ENCODE measurements around the gene CUEDC1. TPM values are rescaled to one million over a fixed set of nuclear protein-coding genes. Genes with fewer than 3 reads are reported as not detected.

Gene CUEDC1
- total and polyA plus RNA-seq, 2 donors (not counting 1 experiment from before 2014, with no cell fraction given) = 0.57 TPM; not detected in 1

- WGBS (ENCODE audit: insufficient coverage) = 95% methylated on average over 9 of the region's 10 CpGs
- Mint-ChIP-seq H3K4me3 (no peak overlapping the region), H3K9me3 (ENCODE audit: insufficient read depth) (no peaks in the 10 kb centered on the region), H3K27ac (no peak overlapping the region), H3K27me3 (peaks cover 5% of the 10 kb centered on the region), H3K4me1 (peaks cover 29% of the 10 kb centered on the region)
- no peaks in the 10 kb centered on the region for H3K36me3 ChIP-seq (replicated peaks in 1 of 2; ENCODE audit: control extremely low read depth in 1 of 2, control insufficient read depth in 1 of 2, extremely low read depth in 1 of 2, insufficient read depth in 2 of 2, low read length in 1 of 2)
- intact Hi-C loops (cut with micrococcal nuclease) = loop anchor here (5.0 kb wide), 1 partner anchor 81 kb away; no protein-coding TSS in a partner anchor
- no peaks in the 10 kb centered on the region for H4K20me1 ChIP-seq (ENCODE audit: control insufficient read depth, insufficient read depth, low read length, poor library complexity, severe bottlenecking)
- H3K27me3 ChIP-seq (replicated peaks in 1 of 4; ENCODE audit: control extremely low read depth in 1 of 4, control insufficient read depth in 3 of 4, insufficient read depth in 4 of 4, low read length in 3 of 4) = peaks cover 0 to 29% (median 9%) of the 10 kb centered on the region in 4 experiments
- H3K4me2 ChIP-seq (replicated peaks; ENCODE audit: low read depth, low read length, poor library complexity, severe bottlenecking) = no peak overlapping the region
- ATAC-seq (ENCODE audit: low read depth) (no peak), DNase-seq (no peak)
- peaks cover 0 to 4% (median 0%) of the 10 kb centered on the region in 3 donors for H3K9me3 ChIP-seq (ENCODE audit: control extremely low read depth in 1 of 3, control insufficient read depth in 2 of 3, insufficient read depth in 1 of 3, low read length in 2 of 3)
- peaks cover 28% of the 10 kb centered on the region in 2 donors for H3K4me1 ChIP-seq (ENCODE audit: control insufficient read depth in 2 of 2, insufficient read depth in 2 of 2, low read length in 2 of 2)
- no peaks in the 10 kb centered on the region for H3K79me2 ChIP-seq (ENCODE audit: control insufficient read depth, insufficient read depth, low read length)
- H3K4me3 ChIP-seq (ENCODE audit: control extremely low read depth in 1 of 5, extremely low read depth in 1 of 5, insufficient read depth in 1 of 5, low read depth in 2 of 5, low read length in 4 of 5) = no peak overlapping the region
- no peak for TF ChIP-seq CTCF (IDR thresholded peaks at IDR 0.05)
- TF ChIP-seq EZH2 (IDR thresholded peaks at IDR 0.05; ENCODE audit: borderline replicate concordance, insufficient read depth, low read depth, low read length, poor library complexity, severe bottlenecking) = no peak
- POLR2A ChIA-PET = no interaction called here
- no peak overlapping the region for H3K9ac ChIP-seq (ENCODE audit: low read length)
- no peak overlapping the region for H2AFZ ChIP-seq (ENCODE audit: insufficient read depth, low read depth, low read length, poor library complexity, severe bottlenecking)
- CTCF ChIA-PET = interaction anchor here (0.6 to 5.9 kb wide), 3 partner anchors 7 to 114 kb away, joined by 3 to 57 read pairs (median 3); no protein-coding TSS in a partner anchor
- H3K27ac ChIP-seq (ENCODE audit: low read length in 2 of 2) = no peak overlapping the region
These were observed 88.9 kb downstream of the CUEDC1 start for GRCh38 chr17:57866319-57866718.

- no peak for ATAC-seq (ENCODE audit: low read depth)
- H3K27me3 Mint-ChIP-seq = peaks cover 16% of the 10 kb centered on the region
- no peak overlapping the region for H3K9ac ChIP-seq (ENCODE audit: low read length)
- no peaks in the 10 kb centered on the region for H3K36me3 ChIP-seq (replicated peaks in 1 of 2; ENCODE audit: control extremely low read depth in 1 of 2, control insufficient read depth in 1 of 2, extremely low read depth in 1 of 2, insufficient read depth in 2 of 2, low read length in 1 of 2)
- H3K9me3 ChIP-seq (ENCODE audit: control extremely low read depth in 1 of 3, control insufficient read depth in 2 of 3, insufficient read depth in 1 of 3, low read length in 2 of 3) = peaks cover 0 to 4% (median 0%) of the 10 kb centered on the region in 3 donors
- no peak overlapping the region for H3K27ac ChIP-seq (ENCODE audit: low read length in 2 of 2)
- no peak overlapping the region for H2AFZ ChIP-seq (ENCODE audit: insufficient read depth, low read depth, low read length, poor library complexity, severe bottlenecking)
- POLR2A ChIA-PET = interaction anchor here (0.8 kb wide), 1 partner anchor 28 kb away, joined by 6 read pairs; no protein-coding TSS in a partner anchor
- peaks cover 36% of the 10 kb centered on the region for H3K4me1 Mint-ChIP-seq
- peaks cover 0 to 43% (median 14%) of the 10 kb centered on the region in 4 experiments for H3K27me3 ChIP-seq (replicated peaks in 1 of 4; ENCODE audit: control extremely low read depth in 1 of 4, control insufficient read depth in 3 of 4, insufficient read depth in 4 of 4, low read length in 3 of 4)
- no peaks in the 10 kb centered on the region for H3K79me2 ChIP-seq (ENCODE audit: control insufficient read depth, insufficient read depth, low read length)
- no peaks in the 10 kb centered on the region for H4K20me1 ChIP-seq (ENCODE audit: control insufficient read depth, insufficient read depth, low read length, poor library complexity, severe bottlenecking)
- DNase-seq = no peak
- no peak overlapping the region for H3K4me2 ChIP-seq (replicated peaks; ENCODE audit: low read depth, low read length, poor library complexity, severe bottlenecking)
- intact Hi-C loops (cut with micrococcal nuclease) = no loop called here
- peaks cover 36 to 39% of the 10 kb centered on the region in 2 donors for H3K4me1 ChIP-seq (ENCODE audit: control insufficient read depth in 2 of 2, insufficient read depth in 2 of 2, low read length in 2 of 2)
- TF ChIP-seq CTCF (IDR thresholded peaks at IDR 0.05) (no peak), EZH2 (IDR thresholded peaks at IDR 0.05; ENCODE audit: borderline replicate concordance, insufficient read depth, low read depth, low read length, poor library complexity, severe bottlenecking) (no peak)
- no peak overlapping the region for H3K27ac Mint-ChIP-seq
- H3K4me3 Mint-ChIP-seq = no peak overlapping the region
- no peaks in the 10 kb centered on the region for H3K9me3 Mint-ChIP-seq (ENCODE audit: insufficient read depth)
- WGBS (ENCODE audit: insufficient coverage) = 96% methylated on average over 8 of the region's 8 CpGs
- CTCF ChIA-PET = interaction anchor here (0.7 to 18.1 kb wide), 2 partner anchors 8 to 130 kb away, joined by 3 to 468 read pairs; partner anchors contain the start of gene VEZF1
- no peak overlapping the region for H3K4me3 ChIP-seq (ENCODE audit: control extremely low read depth in 1 of 5, extremely low read depth in 1 of 5, insufficient read depth in 1 of 5, low read depth in 2 of 5, low read length in 4 of 5)
These were observed 90.9 kb downstream of the CUEDC1 start for GRCh38 chr17:57864273-57864672.

Measured in B cell (primary cell).